ACC112 (cell line): ENCODE results near the gene ALG12.

Experiments
- H2AFZ ChIP-seq: fragments of 200-600 bp; sonication (generic); one replicate; pipeline ENCODE4 v1.6.0; 2017; ENCODE audit warnings: antibody characterized with exemption, low read length; ENCODE audit not compliant: unreplicated experiment
- H3K27ac ChIP-seq: fragments of 200-600 bp; sonication (generic); 2 replicates; pipeline ENCODE4 v1.5.1; 2014; ENCODE audit warnings: low read depth, mild to moderate bottlenecking, antibody characterized with exemption, low read length, moderate library complexity
- H3K27me3 ChIP-seq: fragments of 200-600 bp; sonication (generic); 2 replicates; pipeline ENCODE4 v1.6.1; 2014; ENCODE audit warnings: mild to moderate bottlenecking, antibody characterized with exemption, low read length, moderate library complexity, mixed read lengths; ENCODE audit not compliant: insufficient read depth
- H3K36me3 ChIP-seq: fragments of 200-600 bp; sonication (generic); 2 replicates; pipeline ENCODE4 v1.6.1; 2016; ENCODE audit warnings: mild to moderate bottlenecking, antibody characterized with exemption, low read length, moderate library complexity, mixed read lengths; ENCODE audit not compliant: insufficient read depth
- H3K4me1 ChIP-seq: fragments of 200-600 bp; sonication (generic); one replicate; pipeline ENCODE4 v1.6.1; 2016; ENCODE audit warnings: low read length, mixed read lengths; ENCODE audit not compliant: insufficient read depth, unreplicated experiment, control insufficient read depth
- H3K4me3 ChIP-seq: fragments of 200-600 bp; sonication (generic); 2 replicates; pipeline ENCODE4 v1.5.1; 2014; ENCODE audit warnings: mild to moderate bottlenecking, low read depth, low read length
- H3K79me2 ChIP-seq: fragments of 200-600 bp; sonication (generic); one replicate; pipeline ENCODE4 v1.6.0; 2016; ENCODE audit warnings: low read length; ENCODE audit not compliant: control insufficient read depth, unreplicated experiment, insufficient read depth

The ALG12 gene

DNA sequence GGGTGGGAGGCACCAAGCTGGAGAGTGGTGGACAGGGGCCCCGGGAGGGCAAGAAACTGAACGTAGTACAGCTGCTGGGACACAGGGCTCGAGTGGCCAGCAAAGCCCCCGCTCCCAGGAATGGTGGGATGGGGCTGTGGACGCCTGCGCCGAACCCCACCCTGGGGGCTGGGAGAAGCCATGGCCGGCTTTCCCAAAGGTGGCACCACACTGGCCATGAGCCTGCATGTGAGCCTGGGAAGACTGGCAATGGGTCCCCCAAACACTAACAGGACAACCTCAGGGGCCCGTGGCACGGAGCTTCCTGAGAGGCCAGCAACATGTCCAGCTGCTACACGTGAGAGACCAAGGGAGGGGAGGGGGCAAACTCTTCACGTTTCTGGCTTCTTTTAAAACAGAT lies 4.0 kb downstream of the ALG12 start:
- Histone ChIP-seq H3K27me3 (no peaks in the 10 kb centered on the region), H3K36me3 (no peaks in the 10 kb centered on the region), H3K4me1 (peaks cover under 1% of the 10 kb centered on the region), H3K27ac (no peak overlapping the region), H3K79me2 (no peaks in the 10 kb centered on the region), H3K4me3 (no peak overlapping the region), H2AFZ (no peak overlapping the region)

DNA sequence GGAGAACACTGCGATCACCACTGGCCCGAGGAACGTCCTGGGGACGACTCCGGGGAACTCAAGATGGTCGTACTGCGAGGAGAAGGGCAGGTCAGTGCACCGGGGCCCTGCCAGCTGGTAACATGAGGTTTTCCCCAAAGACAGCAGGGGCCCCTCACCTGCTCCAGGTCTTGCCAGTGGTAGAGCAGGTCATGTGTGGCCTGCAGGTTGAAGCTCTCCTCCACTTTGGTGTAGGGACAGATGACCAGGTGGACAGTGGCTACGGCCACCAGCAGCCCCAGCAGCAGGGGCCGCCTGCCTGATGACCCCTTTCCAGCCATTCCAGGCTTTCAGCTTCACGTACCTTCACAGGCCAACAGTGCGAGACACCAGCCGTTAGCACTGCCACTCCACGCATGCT lies 4.8 kb downstream of the ALG12 start:
- H3K27me3 ChIP-seq: no peaks in the 10 kb centered on the region
- no peak overlapping the region for H3K27ac ChIP-seq

DNA sequence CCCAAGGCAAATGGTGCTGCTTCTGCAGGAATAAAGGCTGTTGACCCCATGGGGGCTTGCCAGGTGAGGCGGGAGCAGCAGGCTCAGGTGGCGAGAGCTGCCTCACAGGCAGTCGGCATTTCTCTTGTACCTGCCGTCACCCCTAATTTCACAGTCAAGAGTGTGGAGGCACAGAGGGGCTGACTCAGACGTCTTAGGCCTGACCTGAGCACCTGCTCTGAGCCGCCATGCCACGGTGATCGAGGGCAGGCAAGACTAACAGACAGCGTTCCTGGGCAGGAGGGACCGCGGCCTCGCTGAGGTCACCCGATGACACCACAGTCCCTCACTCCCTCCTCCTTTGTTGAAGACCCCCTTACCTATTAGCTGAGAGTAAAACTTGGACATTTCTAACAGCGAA lies 5.2 kb downstream of the ALG12 start:
- H3K4me3 ChIP-seq: no peak overlapping the region
- H3K79me2 ChIP-seq: no peaks in the 10 kb centered on the region
- no peak overlapping the region for H3K27ac ChIP-seq
- H3K27me3 ChIP-seq: no peaks in the 10 kb centered on the region
- H2AFZ ChIP-seq: no peak overlapping the region
- H3K4me1 ChIP-seq: no peaks in the 10 kb centered on the region
- H3K36me3 ChIP-seq: no peaks in the 10 kb centered on the region

More for the DNA sequence above, 4.8 kb downstream of the ALG12 start:
- no peak overlapping the region for H2AFZ ChIP-seq
- no peaks in the 10 kb centered on the region for H3K4me1 ChIP-seq
- no peaks in the 10 kb centered on the region for H3K79me2 ChIP-seq
- no peak overlapping the region for H3K4me3 ChIP-seq
- H3K36me3 ChIP-seq: no peaks in the 10 kb centered on the region

DNA sequence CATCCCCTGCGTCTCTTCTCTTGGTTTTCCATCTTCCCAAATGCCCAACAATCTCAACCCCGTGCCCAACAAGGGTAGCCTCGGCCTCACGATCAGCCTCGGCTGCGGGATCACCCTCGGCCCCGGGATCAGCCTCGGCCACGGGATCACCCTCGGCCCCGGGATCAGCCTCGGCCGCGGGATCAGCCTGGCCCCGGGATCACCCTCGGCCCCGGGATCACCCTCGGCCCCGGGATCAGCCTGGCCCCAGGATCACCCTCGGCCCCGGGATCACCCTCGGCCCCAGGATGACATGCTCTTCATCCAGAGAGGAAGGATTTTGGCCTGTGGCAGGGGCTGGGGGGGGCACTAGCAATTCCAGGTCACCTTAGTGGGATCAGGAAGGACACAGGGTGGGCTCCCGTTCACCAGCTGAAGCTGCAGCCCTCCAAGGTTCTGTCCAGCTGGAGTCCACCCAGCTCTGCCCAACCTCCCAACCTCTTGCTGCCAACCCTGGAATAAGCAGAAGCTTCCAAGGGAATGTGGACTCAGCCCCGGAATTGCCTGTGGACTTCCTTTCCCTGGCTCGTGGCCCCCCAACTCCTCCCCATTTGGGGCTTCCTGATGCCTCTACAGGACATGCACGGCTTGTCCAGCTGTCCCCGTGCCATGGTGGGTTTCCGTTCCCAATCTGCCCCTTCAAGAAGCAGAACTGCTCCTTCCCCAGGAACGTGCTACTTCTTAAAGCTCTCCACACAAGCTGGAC lies 6.2 kb downstream of the ALG12 start:
- Histone ChIP-seq H3K27ac (no peak overlapping the region), H3K4me3 (no peak overlapping the region), H3K27me3 (no peaks in the 10 kb centered on the region), H3K36me3 (no peaks in the 10 kb centered on the region), H3K4me1 (no peaks in the 10 kb centered on the region), H3K79me2 (no peaks in the 10 kb centered on the region), H2AFZ (no peak overlapping the region)

DNA sequence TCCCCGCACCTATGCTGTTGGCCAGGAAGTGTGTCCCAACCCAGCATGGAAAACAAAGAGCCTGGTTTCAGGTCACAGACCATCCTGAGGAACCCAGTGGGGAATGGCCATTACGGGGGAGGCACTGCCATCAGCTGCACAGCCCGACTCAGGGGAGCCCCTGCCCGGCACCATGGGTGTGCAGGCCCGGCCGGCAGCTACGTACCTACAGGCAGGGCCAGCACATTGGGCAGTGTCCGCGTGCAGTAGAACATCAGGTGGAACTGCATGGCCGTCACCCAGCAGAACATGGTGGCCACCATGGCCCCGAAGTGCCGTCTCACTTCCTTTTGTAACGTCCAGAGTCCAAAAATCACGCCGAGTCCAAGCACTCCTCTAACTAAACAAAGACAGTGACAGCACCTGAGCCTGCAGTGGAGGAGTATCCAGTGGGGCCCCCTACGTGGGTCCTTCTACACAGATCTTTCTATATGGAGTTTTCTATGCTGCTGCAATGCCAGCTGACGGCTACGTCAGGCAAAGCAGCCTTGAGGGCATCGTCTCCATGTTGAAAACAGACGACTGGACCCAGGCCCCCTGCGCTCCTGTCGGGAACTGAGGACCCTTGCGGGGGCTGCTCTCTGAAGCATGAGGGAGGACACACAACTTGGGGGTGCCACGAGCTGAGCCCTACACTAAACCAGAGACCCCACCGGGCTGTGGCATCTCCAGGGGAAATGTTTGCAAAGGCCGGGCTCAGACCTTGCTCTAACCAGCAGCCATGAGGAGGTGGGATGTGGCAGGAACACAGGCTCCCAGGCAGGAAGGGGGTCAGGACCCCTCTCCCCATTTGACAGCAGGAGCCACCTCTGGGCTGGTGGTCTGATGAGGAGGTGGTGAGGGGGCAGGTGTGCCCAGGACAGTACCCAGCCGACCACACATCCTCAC lies 7.7 kb downstream of the ALG12 start:
- Histone ChIP-seq H3K4me3 (no peak overlapping the region), H3K36me3 (no peaks in the 10 kb centered on the region), H2AFZ (no peak overlapping the region), H3K79me2 (no peaks in the 10 kb centered on the region), H3K4me1 (no peaks in the 10 kb centered on the region), H3K27me3 (no peaks in the 10 kb centered on the region), H3K27ac (no peak overlapping the region)

DNA sequence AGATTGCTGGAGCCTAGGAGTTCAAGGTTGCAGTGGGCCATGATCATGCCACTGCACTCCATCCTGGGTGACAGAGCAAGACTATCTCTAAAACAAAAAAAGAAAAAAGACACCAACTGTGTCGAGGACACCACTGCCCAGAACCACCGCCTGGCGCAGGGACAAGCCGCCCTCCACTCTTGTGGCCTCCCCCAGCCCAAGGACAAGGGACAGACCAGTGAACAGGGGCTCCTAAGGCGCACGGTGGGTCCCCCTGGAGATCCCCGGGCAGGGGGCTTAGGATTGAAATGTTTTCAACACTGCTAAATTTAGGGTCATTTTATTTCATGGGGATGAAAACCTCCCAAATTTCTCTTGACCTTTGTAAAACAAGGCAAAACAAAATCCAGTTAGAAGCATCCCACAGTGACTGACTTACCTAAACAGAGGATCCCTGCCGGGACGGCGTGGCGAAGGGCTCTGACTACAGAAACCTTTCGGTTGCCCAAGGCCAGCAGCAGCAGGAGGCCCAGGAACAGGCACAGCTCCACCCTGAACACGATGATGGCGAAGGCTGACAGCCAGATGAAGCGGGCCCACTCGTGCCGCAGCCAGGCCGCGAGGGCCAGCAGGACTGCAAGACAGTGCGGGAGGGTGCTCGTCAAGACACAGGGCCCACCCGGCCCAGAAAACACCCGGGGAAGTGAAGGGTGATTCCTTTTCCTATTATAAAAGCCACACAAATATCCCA lies 8.6 kb downstream of the ALG12 start:
- Histone ChIP-seq H3K27ac (no peak overlapping the region), H2AFZ (no peak overlapping the region), H3K4me1 (no peaks in the 10 kb centered on the region), H3K79me2 (no peaks in the 10 kb centered on the region), H3K27me3 (no peaks in the 10 kb centered on the region), H3K36me3 (no peaks in the 10 kb centered on the region), H3K4me3 (no peak overlapping the region)

DNA sequence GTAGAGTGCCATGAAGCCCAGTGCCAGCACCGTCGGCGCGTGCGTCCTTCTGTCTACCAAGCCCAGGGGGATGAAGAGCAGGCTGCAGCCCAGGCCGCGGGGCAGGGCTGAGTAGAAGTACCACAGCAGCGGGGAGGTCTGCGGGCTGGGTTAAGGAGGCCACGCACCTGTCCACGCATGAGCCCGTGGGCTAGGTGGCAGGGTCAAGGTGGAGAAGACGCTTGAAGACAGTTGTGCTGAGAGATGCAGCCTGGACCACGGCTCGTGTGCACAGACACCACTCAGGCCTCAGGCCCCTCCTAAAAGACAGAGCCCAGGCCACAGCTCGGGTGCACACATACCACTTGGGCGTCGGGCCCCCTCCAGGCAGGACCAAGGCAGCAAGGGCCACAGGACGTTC lies 10.4 kb downstream of the ALG12 start:
- no peak overlapping the region for H3K27ac ChIP-seq
- no peaks in the 10 kb centered on the region for H3K4me1 ChIP-seq
- no peaks in the 10 kb centered on the region for H3K27me3 ChIP-seq
- H3K4me3 ChIP-seq: no peak overlapping the region
- H3K79me2 ChIP-seq: no peaks in the 10 kb centered on the region
- no peaks in the 10 kb centered on the region for H3K36me3 ChIP-seq
- no peak overlapping the region for H2AFZ ChIP-seq

DNA sequence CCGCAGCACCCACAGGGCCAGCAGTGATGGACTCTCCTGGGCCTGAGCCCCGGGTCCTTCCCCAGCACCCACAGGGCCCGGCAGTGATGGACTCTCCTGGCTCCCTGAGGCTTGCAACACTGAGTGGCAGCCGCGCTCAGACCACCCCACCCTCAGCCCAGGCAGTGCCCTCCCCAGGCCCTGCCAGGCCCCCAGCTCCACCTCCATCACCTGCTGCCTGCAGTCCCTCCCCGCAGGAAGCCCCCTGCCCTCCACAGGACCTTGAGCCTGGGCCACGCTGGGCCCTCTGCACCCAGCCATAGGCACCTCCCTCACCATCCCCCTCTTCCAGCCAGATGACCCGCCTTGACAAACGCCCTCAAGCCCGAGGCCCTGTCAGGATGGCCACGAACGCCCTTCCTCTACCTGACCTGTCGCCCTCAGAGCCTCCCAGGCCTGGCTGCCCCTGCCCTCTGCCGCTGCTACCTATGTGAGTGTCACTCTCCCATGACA lies 11.4 kb downstream of the ALG12 start:
- Histone ChIP-seq H2AFZ (no peak overlapping the region), H3K4me3 (no peak overlapping the region), H3K4me1 (no peaks in the 10 kb centered on the region), H3K79me2 (no peaks in the 10 kb centered on the region), H3K36me3 (no peaks in the 10 kb centered on the region), H3K27ac (no peak overlapping the region), H3K27me3 (no peaks in the 10 kb centered on the region)

DNA sequence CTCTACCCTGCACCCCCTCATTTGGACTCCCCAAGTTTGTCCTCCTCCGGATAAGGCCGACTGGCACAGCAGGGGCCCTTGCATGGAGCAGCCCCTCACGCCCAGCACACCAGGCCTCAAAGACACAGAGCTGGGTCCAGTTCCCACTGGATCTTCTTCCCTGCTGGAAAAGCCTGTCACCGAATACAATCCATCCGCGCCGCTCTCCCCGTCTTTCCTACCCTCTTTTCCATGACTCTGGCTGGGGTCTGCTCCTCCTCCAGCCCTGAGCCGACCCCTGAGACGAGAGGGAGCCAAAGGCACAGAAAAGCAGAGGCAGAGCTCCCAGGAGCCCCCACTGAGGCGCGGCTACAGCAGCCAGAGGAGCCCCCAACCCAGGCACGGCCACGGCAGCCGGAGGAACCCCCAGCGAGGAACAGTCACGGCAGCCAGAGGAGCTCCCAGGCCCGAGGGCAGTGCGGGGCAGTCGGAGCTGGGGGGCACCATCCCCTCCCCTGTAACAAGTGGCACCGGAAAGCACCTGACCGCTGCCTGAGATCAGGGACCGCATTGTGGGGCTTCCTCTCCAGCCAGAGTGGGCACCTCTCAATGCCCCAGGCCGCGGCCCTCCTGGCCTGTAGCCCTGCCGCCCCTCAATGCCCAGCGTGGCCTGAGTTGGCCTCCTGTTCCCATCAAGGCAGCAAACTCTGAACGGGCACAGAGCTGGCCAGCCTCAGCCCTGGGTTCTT lies 12.0 kb downstream of the ALG12 start:
- Histone ChIP-seq H3K36me3 (no peaks in the 10 kb centered on the region), H3K4me1 (no peaks in the 10 kb centered on the region), H3K27me3 (no peaks in the 10 kb centered on the region), H3K79me2 (no peaks in the 10 kb centered on the region), H2AFZ (no peak overlapping the region), H3K4me3 (no peak overlapping the region), H3K27ac (no peak overlapping the region)

DNA sequence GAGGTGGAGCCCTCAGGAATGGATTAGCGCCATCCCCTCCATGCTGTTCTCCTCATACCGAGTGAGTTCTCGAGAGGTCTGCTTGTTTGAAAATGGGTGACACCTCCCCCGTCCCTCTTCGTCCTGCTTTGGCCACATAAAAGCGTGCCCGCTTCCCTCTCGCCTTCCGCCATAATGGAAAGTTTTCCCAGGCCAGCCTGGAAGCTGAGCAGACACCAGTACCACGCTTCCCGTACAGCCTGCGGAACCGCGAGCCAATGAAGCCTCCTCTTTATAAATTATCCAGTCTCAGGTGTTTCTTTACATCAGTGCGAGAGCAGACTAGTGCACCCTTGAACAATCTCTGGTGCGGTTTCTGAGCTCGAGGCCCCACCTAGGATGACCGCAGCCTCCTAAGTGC lies 12.8 kb downstream of the ALG12 start:
- no peak overlapping the region for H3K27ac ChIP-seq
- H3K36me3 ChIP-seq: no peaks in the 10 kb centered on the region
- H3K27me3 ChIP-seq: no peaks in the 10 kb centered on the region
- H3K4me1 ChIP-seq: no peaks in the 10 kb centered on the region
- no peak overlapping the region for H3K4me3 ChIP-seq
- no peaks in the 10 kb centered on the region for H3K79me2 ChIP-seq
- H2AFZ ChIP-seq: no peak overlapping the region
